Measurements from ENCODE around the gene MIOX.

DNA sequence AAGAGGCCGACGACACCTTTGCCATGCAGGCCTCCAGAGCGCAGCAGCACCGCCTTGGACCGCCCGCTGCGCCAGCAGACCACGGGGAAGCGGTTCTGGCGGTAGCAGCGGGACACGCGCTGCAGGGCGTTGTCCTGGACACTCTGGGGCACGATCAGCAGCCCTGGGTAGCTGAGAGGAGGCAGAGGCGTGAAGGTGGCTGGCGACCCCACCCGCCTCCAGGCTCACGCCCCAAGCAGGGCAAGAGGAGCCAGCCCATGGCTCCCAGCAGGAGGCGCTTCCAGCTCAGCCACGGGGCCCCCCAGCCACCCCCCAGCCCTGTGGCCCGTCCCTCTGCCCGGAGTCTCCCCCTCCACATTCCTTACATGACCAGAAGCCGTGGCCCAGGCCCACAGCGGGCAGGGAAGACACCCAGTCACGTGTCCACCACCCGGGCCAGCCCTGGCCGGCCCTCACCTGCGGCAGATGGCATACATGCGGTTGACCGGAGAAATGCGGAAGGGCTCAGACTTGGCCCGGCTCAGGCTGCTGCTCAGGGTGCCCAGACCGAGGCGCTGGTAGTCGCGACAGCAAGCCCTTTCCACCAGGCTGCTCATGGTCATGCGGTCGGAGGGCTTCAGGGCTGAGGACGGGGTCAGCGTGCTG is 27.0 kb upstream of the MIOX start:
- TF ChIP-seq ZNF175 (CRISPR knock-in tag; IDR thresholded peaks at IDR 0.05; ENCODE audit: low read depth) (no peak), SIRT6 (IDR thresholded peaks at IDR 0.05; ENCODE audit: low read depth, low read length) (no peak), NCOA6 (IDR thresholded peaks at IDR 0.05) (no peak)
